Immature natural killer cell (primary cell): ENCODE results near the gene TTC4. TPM values are rescaled to one million over a fixed set of nuclear protein-coding genes. Genes with fewer than 3 reads are reported as not detected.

Experiments used
- DNase-seq, 3 donors: peaks; one replicate each; pipeline ENCODE4 v3.0.0; 2022; ENCODE audit warnings: mixed read lengths in 1 of 3
- H3K27ac Mint-ChIP-seq, 6 donors: one replicate each; pipeline ENCODE4 v1.8.0; 2020; ENCODE audit warnings: mixed read lengths in 6 of 6, mild to moderate bottlenecking in 5 of 6, inconsistent platforms in 4 of 6, moderate library complexity in 3 of 6
- H3K27me3 Mint-ChIP-seq, 3 donors: one replicate each; pipeline ENCODE4 v1.8.0; 2020 to 2021; ENCODE audit warnings: low read depth in 3 of 3, mild to moderate bottlenecking in 3 of 3, mixed read lengths in 3 of 3, moderate library complexity in 3 of 3, inconsistent platforms in 1 of 3
- H3K36me3 Mint-ChIP-seq, 3 donors: one replicate each; pipeline ENCODE4 v1.8.0; 2020; ENCODE audit warnings: mixed read lengths in 3 of 3, inconsistent platforms in 2 of 3, mild to moderate bottlenecking in 2 of 3
- H3K4me1 Mint-ChIP-seq, 2 donors: one replicate each; pipeline ENCODE4 v1.8.0; 2020; ENCODE audit warnings: inconsistent platforms in 2 of 2, mild to moderate bottlenecking in 2 of 2, mixed read lengths in 2 of 2, moderate library complexity in 1 of 2
- H3K4me3 Mint-ChIP-seq, 5 donors: one replicate each; pipeline ENCODE4 v1.8.0; 2020; ENCODE audit warnings: mild to moderate bottlenecking in 5 of 5, mixed read lengths in 5 of 5, inconsistent platforms in 3 of 5, moderate library complexity in 3 of 5
- H3K9me3 Mint-ChIP-seq, 6 donors: one replicate each; pipeline ENCODE4 v1.8.0; 2020; ENCODE audit warnings: mild to moderate bottlenecking in 6 of 6, mixed read lengths in 6 of 6, inconsistent platforms in 4 of 6, moderate library complexity in 3 of 6
- polyA plus RNA-seq, 3 donors: library from polyadenylated mRNA; unstranded; fragments of 300-500 nt; fragmentation: Illumina TruSeq; gene quantifications; one replicate each; pipeline ENCODE4 v1.2.3, GENCODE V29; 2021

The TTC4 gene
- polyA plus RNA-seq, 3 donors from 2014 or later: 14.3 to 22.6 (median 20.7) TPM

DNA sequence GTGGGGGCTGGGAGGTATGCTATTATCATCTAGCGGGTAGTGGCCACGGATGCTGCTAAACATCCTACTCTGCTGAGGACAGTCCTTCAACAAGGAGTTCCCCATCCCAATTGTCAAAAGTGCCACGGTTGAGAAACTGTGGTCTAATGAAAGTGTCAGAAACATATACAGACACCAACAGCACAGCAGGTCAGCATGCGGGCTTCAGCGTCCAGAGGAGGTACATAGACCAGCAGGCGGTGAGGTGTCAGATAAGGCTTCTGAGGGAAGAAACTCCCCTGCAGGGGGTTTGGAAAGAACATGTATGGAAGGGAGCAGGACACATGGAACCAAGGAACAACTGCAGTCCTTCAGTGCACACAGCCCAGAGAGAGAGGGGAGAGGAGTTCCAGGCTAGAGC is 4.8 kb upstream of the TTC4 start:
- H3K27ac Mint-ChIP-seq: no peak overlapping the region

DNA sequence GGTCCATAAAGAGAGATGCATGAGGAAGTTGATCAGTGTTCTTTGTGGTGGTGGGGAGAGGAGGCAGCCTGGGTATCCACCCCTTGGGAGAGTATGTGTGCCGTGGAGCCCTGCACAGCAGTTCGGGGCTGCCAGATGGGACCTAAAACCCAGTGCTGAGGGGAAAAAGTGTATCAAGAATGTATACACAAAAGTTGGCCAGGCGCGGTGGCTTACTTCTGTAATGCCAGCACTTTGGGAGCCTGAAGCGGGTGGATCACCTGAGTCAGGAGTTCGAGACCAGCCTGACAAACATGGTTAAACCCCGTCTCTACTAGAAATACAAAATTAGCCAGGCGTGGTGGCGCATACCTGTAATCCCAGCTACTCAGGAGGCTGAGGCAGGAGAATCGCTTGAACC is 4.1 kb upstream of the TTC4 start:
- H3K9me3 Mint-ChIP-seq: peaks cover 0 to 1% (median 0%) of the 10 kb centered on the region in 6 donors
- no peak overlapping the region for H3K27ac Mint-ChIP-seq
- no peak overlapping the region for H3K4me3 Mint-ChIP-seq
- H3K27me3 Mint-ChIP-seq: peaks cover 6 to 9% (median 6%) of the 10 kb centered on the region in 3 donors
- peaks cover 14% of the 10 kb centered on the region in 2 donors for H3K4me1 Mint-ChIP-seq
- H3K36me3 Mint-ChIP-seq: no peaks in the 10 kb centered on the region
- no peak for DNase-seq

More for the DNA sequence above, 4.8 kb upstream of the TTC4 start:
- DNase-seq: no peak
- Mint-ChIP-seq H3K36me3 (no peaks in the 10 kb centered on the region), H3K4me1 (peaks cover 7% of the 10 kb centered on the region in 2 donors), H3K4me3 (no peak overlapping the region), H3K9me3 (peaks cover 0 to 1% (median 0%) of the 10 kb centered on the region in 6 donors), H3K27me3 (peaks cover 4 to 9% (median 6%) of the 10 kb centered on the region in 3 donors)

DNA sequence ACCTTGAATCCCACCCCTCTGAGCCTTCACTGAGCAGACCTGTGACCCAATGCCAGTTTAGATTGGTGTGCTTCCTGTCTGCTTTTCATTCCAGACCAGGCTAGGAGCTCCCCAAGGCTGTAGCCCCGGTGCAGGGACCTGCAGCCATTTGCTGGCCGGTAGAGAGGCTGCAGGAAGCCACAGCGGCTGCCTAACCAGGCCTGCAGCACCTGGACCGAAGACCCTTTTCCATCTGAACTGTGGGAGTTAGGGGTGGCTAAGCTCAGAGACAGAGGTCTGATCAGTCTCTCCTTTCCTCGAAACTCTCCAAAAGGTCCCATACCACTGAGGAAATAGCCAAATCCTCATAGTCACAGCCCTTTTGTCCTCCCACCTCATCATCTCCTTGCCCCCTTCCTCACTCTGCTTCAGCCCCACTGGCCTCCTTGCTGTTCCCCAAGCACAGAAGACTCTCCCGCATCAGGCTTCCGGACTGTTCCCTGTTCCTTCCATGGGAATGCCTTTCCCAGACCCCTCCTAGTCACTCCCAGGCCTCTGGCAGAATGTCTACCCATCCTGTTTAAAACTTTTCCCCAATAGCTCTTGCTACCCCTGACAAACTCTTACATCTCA is 674 bp upstream of the TTC4 start:
- H3K27me3 Mint-ChIP-seq: peaks cover 4 to 5% (median 4%) of the 10 kb centered on the region in 3 donors
- peaks cover 26 to 36% of the 10 kb centered on the region in 2 donors for H3K4me1 Mint-ChIP-seq
- no peaks in the 10 kb centered on the region for H3K9me3 Mint-ChIP-seq
- H3K4me3 Mint-ChIP-seq: peak overlapping the region; percentile 87 to 91 (median 88)
- no peak for DNase-seq
- peaks cover 0 to 10% (median 7%) of the 10 kb centered on the region in 3 donors for H3K36me3 Mint-ChIP-seq
- peak overlapping the region; percentile 80 to 91 (median 88) for H3K27ac Mint-ChIP-seq

DNA sequence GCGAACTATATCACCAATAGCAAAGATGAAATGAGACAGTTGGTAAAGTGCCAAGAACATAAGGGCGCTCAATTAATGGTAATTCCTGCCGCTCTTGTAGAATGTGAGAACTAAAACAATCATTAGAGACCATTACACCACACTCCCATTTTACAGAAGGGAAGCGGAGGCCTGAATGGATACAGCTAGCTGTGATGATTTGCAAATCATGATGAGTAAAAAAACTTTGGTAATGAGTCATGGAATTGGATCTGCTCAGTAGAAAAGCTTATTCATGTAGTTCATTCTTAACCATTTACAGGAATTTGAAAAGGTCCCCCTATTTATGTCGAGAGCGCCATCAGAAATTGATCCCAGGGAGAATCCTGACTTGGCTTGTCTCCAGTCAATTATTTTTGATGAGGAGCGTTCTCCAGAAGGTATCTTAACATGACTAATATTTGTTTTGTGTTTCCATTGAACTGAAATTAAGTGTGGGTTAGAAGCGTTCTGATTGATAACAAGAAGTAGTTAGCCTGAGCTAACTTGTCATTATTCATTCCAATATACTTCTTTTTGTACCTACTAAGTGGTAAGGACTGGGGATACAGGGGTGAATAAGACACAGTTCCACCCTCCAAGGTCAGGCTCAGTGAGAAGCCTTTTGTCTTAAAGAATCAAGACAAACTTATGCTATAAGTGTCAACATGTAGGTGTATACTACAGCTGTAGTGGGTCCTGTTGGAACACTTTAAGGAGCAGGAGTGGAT is 812 bp downstream of the TTC4 start:
- peaks cover 26 to 36% of the 10 kb centered on the region in 2 donors for H3K4me1 Mint-ChIP-seq
- peaks cover 1 to 17% (median 7%) of the 10 kb centered on the region in 3 donors for H3K36me3 Mint-ChIP-seq
- peak overlapping the region; percentile 65 to 91 (median 86) for H3K27ac Mint-ChIP-seq
- H3K27me3 Mint-ChIP-seq: peaks cover 1 to 4% (median 2%) of the 10 kb centered on the region in 3 donors
- H3K9me3 Mint-ChIP-seq: no peaks in the 10 kb centered on the region
- peak overlapping the region; percentile 87 to 91 (median 88) for H3K4me3 Mint-ChIP-seq
- no peak for DNase-seq

DNA sequence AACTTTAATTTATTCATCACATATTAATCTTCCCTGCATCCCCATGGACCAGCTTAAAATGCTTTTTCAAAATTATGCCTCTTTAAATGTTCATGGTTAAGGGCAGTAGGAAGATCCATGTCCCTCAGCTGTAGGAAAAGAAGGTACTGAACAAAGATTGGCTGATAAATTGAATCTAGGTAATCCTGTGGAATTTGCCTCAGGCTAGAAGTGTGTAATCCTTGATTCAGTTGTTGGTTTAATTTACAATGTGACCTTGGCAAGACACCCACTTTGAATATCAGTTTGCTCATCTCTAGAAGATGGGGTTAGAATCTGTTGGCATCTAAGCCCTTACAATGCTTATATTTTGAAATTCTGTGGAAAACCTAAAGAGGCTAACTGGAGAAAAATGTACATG is 6.1 kb downstream of the TTC4 start:
- Mint-ChIP-seq H3K27me3 (no peaks in the 10 kb centered on the region), H3K27ac (no peak overlapping the region), H3K4me1 (peaks cover 10 to 20% of the 10 kb centered on the region in 2 donors), H3K9me3 (no peaks in the 10 kb centered on the region), H3K4me3 (no peak overlapping the region), H3K36me3 (peaks cover 34 to 64% (median 41%) of the 10 kb centered on the region in 3 donors)
- DNase-seq: no peak

DNA sequence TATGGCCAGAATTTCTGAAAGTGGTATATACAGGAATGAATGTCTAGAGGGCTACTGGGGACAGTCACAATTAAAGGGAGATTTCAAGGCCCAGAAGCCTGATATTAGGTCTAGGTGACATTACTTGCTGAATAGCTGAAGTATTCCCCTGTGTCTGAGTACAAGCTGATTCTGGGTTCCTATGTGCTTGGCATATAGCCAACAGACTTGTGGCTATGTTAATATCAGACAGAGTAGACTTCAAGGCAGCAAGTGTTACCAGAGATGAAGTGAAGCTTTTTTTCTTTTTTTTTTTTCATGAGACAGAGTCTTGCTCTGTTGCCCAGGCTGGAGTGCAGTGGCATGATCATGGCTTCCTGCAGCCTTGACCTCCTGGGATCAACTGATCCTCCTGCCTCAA is 8.3 kb downstream of the TTC4 start:
- Mint-ChIP-seq H3K36me3 (peaks cover 41 to 65% (median 51%) of the 10 kb centered on the region in 3 donors), H3K9me3 (no peaks in the 10 kb centered on the region), H3K4me1 (peaks cover 2 to 6% of the 10 kb centered on the region in 2 donors), H3K27ac (no peak overlapping the region), H3K27me3 (no peaks in the 10 kb centered on the region), H3K4me3 (no peak overlapping the region)
- no peak for DNase-seq

DNA sequence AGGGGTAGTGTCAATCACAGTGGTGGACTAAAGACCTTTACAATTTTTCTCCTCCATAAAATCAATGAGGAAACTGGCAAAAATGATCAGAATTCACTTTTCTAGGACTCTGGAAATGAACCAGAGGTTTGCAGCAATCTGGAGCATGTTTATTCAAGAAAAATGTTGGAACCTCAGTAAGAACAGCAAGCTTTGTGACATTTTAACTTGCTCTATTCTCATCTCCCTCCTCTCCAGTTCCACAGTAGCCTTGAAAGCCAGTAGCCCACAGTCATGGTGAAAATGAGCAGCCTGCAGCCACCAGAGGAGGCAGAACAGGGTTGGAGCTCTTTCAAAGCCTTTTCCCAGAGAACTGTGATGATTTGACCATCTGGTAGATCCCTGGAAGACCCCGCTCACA is 9.1 kb downstream of the TTC4 start:
- DNase-seq: no peak
- peaks cover 44 to 66% (median 48%) of the 10 kb centered on the region in 3 donors for H3K36me3 Mint-ChIP-seq
- H3K27me3 Mint-ChIP-seq: no peaks in the 10 kb centered on the region
- H3K27ac Mint-ChIP-seq: peak overlapping the region in 1 of 6 donors; percentile 30
- H3K9me3 Mint-ChIP-seq: no peaks in the 10 kb centered on the region
- no peak overlapping the region for H3K4me3 Mint-ChIP-seq
- no peaks in the 10 kb centered on the region for H3K4me1 Mint-ChIP-seq

DNA sequence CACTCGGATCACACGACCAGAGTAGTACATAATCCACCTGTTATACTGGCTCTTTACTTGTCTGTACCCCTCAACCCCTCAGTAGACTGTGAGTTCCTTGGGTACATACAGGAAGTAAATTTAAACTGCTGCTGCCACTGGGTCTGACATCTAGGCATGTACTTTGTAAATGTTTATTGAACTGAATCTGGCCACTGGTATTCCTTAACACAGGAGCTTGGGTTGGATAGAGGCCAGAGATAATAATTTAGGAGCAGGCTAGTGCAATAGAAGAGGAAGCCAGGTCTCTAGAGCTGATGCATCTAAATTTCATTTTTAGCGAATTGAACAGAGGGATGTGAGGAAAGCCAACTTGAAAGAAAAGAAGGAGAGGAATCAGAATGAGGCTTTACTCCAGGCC is 12.4 kb downstream of the TTC4 start:
- Mint-ChIP-seq H3K36me3 (peaks cover 39 to 58% (median 52%) of the 10 kb centered on the region in 3 donors), H3K9me3 (no peaks in the 10 kb centered on the region), H3K27ac (peak overlapping the region in 1 of 6 donors; percentile 25), H3K4me1 (no peaks in the 10 kb centered on the region), H3K4me3 (no peak overlapping the region), H3K27me3 (no peaks in the 10 kb centered on the region)
- DNase-seq: no peak

DNA sequence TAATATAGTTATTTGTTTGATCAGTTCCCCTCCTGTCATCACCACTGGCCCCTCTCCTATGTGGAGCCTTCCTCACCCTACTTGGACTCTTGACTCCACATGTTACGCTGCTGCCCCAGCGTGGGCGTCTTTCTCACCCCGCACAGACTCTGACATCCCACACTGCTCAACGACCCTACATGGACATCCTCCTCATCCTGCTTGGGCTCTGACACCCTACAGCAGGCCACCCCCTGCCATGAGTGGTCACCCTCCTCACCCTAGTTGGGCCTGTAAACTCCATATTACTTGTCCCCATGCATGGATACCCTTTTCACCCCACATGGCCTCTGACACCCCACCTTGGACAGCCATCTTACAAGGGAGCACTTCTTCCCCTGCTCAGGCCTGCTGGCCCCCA is 21.0 kb downstream of the TTC4 start:
- H3K4me3 Mint-ChIP-seq: no peak overlapping the region
- peak overlapping the region in 3 of 6 donors; percentile 22 to 84 (median 62) for H3K27ac Mint-ChIP-seq
- peaks cover 0 to 2% (median 0%) of the 10 kb centered on the region in 3 donors for H3K27me3 Mint-ChIP-seq
- peaks cover 26 to 43% (median 36%) of the 10 kb centered on the region in 3 donors for H3K36me3 Mint-ChIP-seq
- H3K9me3 Mint-ChIP-seq: no peaks in the 10 kb centered on the region
- DNase-seq: no peak
- no peaks in the 10 kb centered on the region for H3K4me1 Mint-ChIP-seq

DNA sequence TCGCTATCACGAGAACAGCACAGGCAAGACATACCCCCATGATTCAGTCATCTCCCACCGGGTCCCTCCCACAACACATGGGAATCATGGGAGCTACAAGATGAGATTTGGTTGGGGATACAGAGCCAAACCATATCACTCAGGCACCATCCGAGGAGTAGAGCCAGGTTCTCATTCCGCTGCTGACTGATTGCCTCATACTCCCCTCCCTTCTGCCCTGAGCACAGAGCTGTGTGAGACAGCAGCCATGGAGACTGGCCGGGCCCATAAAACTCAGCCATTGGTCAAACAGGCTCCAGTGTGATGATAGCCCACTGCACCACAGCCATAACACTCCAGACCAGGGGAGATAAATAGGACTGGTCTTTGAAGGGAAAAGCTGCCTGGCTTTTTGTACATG is 22.6 kb downstream of the TTC4 start:
- H3K36me3 Mint-ChIP-seq: peaks cover 26 to 48% (median 40%) of the 10 kb centered on the region in 3 donors
- H3K9me3 Mint-ChIP-seq: no peaks in the 10 kb centered on the region
- H3K4me1 Mint-ChIP-seq: no peaks in the 10 kb centered on the region
- no peak for DNase-seq
- no peak overlapping the region for H3K27ac Mint-ChIP-seq
- H3K27me3 Mint-ChIP-seq: peaks cover 0 to 2% (median 0%) of the 10 kb centered on the region in 3 donors
- no peak overlapping the region for H3K4me3 Mint-ChIP-seq

DNA sequence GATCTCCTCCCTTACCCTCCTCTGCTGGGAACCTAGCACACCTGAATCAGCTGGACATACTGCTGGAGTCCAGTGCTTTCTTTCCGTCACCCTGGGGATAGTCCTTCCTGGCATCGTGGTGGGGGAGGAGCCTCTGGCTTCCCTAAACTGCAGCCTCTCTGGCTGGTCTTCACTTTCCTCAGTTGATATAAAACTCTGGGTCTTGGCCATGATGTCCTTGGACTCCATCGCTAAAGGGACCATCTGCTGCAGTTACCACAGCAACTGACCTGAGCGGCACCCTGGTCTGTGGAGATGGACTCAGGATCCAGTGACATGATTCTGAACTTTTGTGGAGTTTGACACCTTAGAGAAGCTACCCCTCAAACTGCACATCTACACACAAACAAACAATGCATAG is 25.9 kb downstream of the TTC4 start:
- Mint-ChIP-seq H3K4me3 (no peak overlapping the region), H3K4me1 (no peaks in the 10 kb centered on the region), H3K27ac (peak overlapping the region in 2 of 6 donors; percentile 29 to 40), H3K9me3 (no peaks in the 10 kb centered on the region), H3K27me3 (no peaks in the 10 kb centered on the region), H3K36me3 (peaks cover 19 to 40% (median 31%) of the 10 kb centered on the region in 3 donors)
- DNase-seq: no peak

DNA sequence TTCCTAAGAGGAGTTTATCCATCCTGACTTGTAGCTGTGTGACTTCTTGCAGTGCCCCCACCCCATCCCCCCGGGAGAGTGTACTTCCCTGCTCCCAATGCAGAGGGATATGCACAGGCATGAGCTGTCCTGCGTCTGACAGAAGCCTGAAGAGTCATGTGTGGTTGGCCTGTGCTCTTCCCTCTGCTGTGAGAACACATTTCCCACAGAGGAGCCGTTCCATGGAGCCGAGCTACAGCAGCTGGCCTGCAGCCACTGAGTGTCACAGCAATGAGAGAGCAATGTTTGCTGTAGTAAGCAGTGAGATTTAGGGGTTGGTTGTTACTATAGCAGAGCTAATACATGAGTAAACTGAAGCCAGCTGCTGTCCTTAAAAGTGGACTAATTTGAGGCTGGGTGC is 26.6 kb downstream of the TTC4 start:
- no peak overlapping the region for H3K4me3 Mint-ChIP-seq
- no peaks in the 10 kb centered on the region for H3K4me1 Mint-ChIP-seq
- H3K9me3 Mint-ChIP-seq: no peaks in the 10 kb centered on the region
- no peak for DNase-seq
- H3K27me3 Mint-ChIP-seq: no peaks in the 10 kb centered on the region
- peak overlapping the region in 1 of 6 donors; percentile 1 for H3K27ac Mint-ChIP-seq
- peaks cover 15 to 32% (median 23%) of the 10 kb centered on the region in 3 donors for H3K36me3 Mint-ChIP-seq

DNA sequence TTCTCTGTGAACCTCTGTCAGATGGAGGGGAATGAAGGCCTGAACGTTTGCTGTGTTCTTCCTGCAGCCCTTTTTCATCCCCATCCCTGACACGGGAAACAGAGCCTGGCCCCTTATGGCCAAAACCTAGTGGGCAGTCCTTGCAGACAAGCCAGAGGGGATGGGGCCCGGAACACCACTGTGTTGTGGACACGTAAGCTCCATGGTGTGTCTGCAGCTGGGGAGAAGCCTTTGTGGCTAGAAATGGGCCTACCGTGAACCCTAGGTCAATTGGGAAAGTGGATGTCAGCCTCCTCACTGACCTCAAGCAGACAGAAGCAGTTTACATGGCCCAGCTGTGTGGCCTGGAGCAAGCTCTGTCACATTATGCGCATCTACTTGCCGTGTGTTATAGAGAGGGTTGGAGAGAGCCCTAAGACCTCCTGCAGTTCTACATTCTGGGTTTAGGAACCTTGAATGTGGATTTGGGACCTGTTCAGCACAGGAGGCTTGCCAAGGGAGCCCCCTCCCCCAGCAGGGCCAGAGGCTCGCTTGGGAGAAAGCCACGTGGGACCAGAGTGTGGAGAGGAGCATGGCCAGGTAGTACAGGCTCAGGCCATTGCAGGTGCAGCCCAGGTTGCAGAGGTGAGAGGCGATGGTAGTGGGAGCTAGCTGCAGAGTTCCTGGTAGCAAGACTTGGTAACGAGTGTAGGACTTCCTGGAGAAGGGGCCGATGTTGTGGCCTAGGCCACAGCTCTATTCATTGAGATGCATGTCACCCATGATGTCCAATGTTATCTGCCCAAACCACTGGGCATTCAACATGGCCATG is 28.0 kb downstream of the TTC4 start:
- Mint-ChIP-seq H3K4me3 (no peak overlapping the region), H3K36me3 (peaks cover 11 to 20% (median 18%) of the 10 kb centered on the region in 3 donors), H3K9me3 (no peaks in the 10 kb centered on the region), H3K4me1 (no peaks in the 10 kb centered on the region), H3K27ac (peak overlapping the region in 1 of 6 donors; percentile 46), H3K27me3 (no peaks in the 10 kb centered on the region)
- no peak for DNase-seq
